Uterus (tissue), 4 donors: Measurements from ENCODE around the gene CCNDBP1. TPM values are rescaled to one million over a fixed set of nuclear protein-coding genes. Genes with fewer than 3 reads are reported as not detected.
"Not testable (repeated sequence)": the region's sequence is repeated elsewhere in the genome, so short reads cannot be mapped to it uniquely, and the experiment has no call there.

Source experiments
- DNase-seq, 2 donors: peaks; one replicate each; pipeline ENCODE4 v3.0.0-alpha.2; 2019 to 2020
- H3K27ac ChIP-seq, 2 donors: fragments of 200-600 bp; sonication (generic); 1 replicate in 1 of 2; 2 replicates in 1 of 2; pipeline ENCODE4 v1.5.1; 2016 to 2018
- H3K27me3 ChIP-seq, 2 donors: fragments of 200-600 bp; sonication (generic); one replicate each; pipeline ENCODE4 v1.5.1; 2018 to 2019; ENCODE audit warnings: control low read depth in 1 of 2
- H3K36me3 ChIP-seq, 2 donors: fragments of 200-600 bp; sonication (generic); one replicate each; pipeline ENCODE4 v1.5.1; 2019; ENCODE audit warnings: control low read depth in 1 of 2
- H3K4me1 ChIP-seq, 2 donors: fragments of 200-600 bp; sonication (generic); one replicate each; pipeline ENCODE4 v1.5.1; 2018 to 2019; ENCODE audit warnings: control low read depth in 1 of 2
- H3K4me3 ChIP-seq, 2 donors: fragments of 200-600 bp; sonication (generic); 1 replicate in 1 of 2; 2 replicates in 1 of 2; pipeline ENCODE4 v1.5.1; 2018 to 2019; ENCODE audit warnings: mild to moderate bottlenecking in 1 of 2
- H3K9me3 ChIP-seq, 2 donors: fragments of 200-600 bp; sonication (generic); one replicate each; pipeline ENCODE4 v1.5.1; 2019; ENCODE audit warnings: control low read depth in 1 of 2
- POLR2A ChIP-seq, 2 donors: fragments of 450-650 bp; IDR thresholded peaks; one replicate each; pipeline ENCODE4 v1.6.1; 2016; ENCODE audit warnings: antibody characterized with exemption in 2 of 2, mild to moderate bottlenecking in 1 of 2, moderate library complexity in 1 of 2
- intact Hi-C: fragments of 100-400 bp; cut with DNase I; formaldehyde crosslinking; loops from one replicate; pipeline ENCODE4 v1.15.1; 2023; ENCODE audit warnings: low total_unique reads
- total RNA-seq, 4 donors: library from RNA; depleted of rRNA in 3 of 4; stranded (reverse); fragments of >200 nt in 3 of 4; gene quantifications; one replicate each; pipeline versions ENCODE4 v1.1.0 to v1.2.4, GENCODE V29; 2014 to 2023
- TF ChIP-seq, protein P1 (sequence below), 4 experiments: fragments of 200-600 bp in 2 of 4; fragments of 450-650 bp in 2 of 4; sonication (generic) in 2 of 4; IDR thresholded peaks; one replicate each; pipeline ENCODE4 v1.5.1; 2016 to 2019; ENCODE audit warnings: antibody characterized with exemption in 4 of 4, mild to moderate bottlenecking in 2 of 4, moderate library complexity in 1 of 4
- donor health status: DM: yes; HTN: yes; CAD: no.

Gene CCNDBP1
- total RNA-seq, 4 donors from 2014 or later = 27.9 to 45.6 (median 44.0) TPM

GRCh38 chr15:43150191-43150929, 34.8 kb upstream of the CCNDBP1 start:
- Histone ChIP-seq H3K36me3 (no peaks in the 10 kb centered on the region), H3K4me3 (no peak overlapping the region), H3K27me3 (no peaks in the 10 kb centered on the region), H3K4me1 (no peaks in the 10 kb centered on the region), H3K9me3 (no peaks in the 10 kb centered on the region), H3K27ac (no peak overlapping the region)
- intact Hi-C loops = no loop called here
- DNase-seq = no peak
- TF ChIP-seq, protein P1, sequence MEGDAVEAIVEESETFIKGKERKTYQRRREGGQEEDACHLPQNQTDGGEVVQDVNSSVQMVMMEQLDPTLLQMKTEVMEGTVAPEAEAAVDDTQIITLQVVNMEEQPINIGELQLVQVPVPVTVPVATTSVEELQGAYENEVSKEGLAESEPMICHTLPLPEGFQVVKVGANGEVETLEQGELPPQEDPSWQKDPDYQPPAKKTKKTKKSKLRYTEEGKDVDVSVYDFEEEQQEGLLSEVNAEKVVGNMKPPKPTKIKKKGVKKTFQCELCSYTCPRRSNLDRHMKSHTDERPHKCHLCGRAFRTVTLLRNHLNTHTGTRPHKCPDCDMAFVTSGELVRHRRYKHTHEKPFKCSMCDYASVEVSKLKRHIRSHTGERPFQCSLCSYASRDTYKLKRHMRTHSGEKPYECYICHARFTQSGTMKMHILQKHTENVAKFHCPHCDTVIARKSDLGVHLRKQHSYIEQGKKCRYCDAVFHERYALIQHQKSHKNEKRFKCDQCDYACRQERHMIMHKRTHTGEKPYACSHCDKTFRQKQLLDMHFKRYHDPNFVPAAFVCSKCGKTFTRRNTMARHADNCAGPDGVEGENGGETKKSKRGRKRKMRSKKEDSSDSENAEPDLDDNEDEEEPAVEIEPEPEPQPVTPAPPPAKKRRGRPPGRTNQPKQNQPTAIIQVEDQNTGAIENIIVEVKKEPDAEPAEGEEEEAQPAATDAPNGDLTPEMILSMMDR (IDR thresholded peaks at IDR 0.05) = no peak
- TF ChIP-seq POLR2A (IDR thresholded peaks at IDR 0.05) = no peak

GRCh38 chr15:43151688-43152087, 33.5 kb upstream of the CCNDBP1 start:
- H3K27ac ChIP-seq = no peak overlapping the region
- no peaks in the 10 kb centered on the region for H3K4me1 ChIP-seq
- no peaks in the 10 kb centered on the region for H3K36me3 ChIP-seq
- no peaks in the 10 kb centered on the region for H3K9me3 ChIP-seq
- intact Hi-C loops = no loop called here
- no peak overlapping the region for H3K4me3 ChIP-seq
- no peak for DNase-seq
- no peaks in the 10 kb centered on the region for H3K27me3 ChIP-seq
- TF ChIP-seq, protein P1 (IDR thresholded peaks at IDR 0.05) = no peak
- TF ChIP-seq POLR2A (IDR thresholded peaks at IDR 0.05) = no peak

- no peak for DNase-seq
- TF ChIP-seq, protein P1 (IDR thresholded peaks at IDR 0.05) = no peak
- TF ChIP-seq POLR2A (IDR thresholded peaks at IDR 0.05) = no peak
- Histone ChIP-seq H3K4me3 (no peak overlapping the region), H3K36me3 (no peaks in the 10 kb centered on the region), H3K27ac (no peak overlapping the region), H3K4me1 (no peaks in the 10 kb centered on the region), H3K9me3 (no peaks in the 10 kb centered on the region), H3K27me3 (no peaks in the 10 kb centered on the region)
- intact Hi-C loops = no loop called here
Measured at GRCh38 chr15:43153269-43153668, 31.9 kb upstream of the CCNDBP1 start.

- no peak for DNase-seq
- no peak overlapping the region for H3K27ac ChIP-seq
- TF ChIP-seq, protein P1 (IDR thresholded peaks at IDR 0.05) = no peak
- no peak for TF ChIP-seq POLR2A (IDR thresholded peaks at IDR 0.05)
- no peak overlapping the region for H3K4me3 ChIP-seq
- H3K4me1 ChIP-seq = no peaks in the 10 kb centered on the region
- H3K9me3 ChIP-seq = no peaks in the 10 kb centered on the region
- intact Hi-C loops = no loop called here
- H3K27me3 ChIP-seq = no peaks in the 10 kb centered on the region
- H3K36me3 ChIP-seq = no peaks in the 10 kb centered on the region
Measured at GRCh38 chr15:43165801-43166325, 19.3 kb upstream of the CCNDBP1 start.

GRCh38 chr15:43167261-43167660, 17.9 kb upstream of the CCNDBP1 start:
- H3K36me3 ChIP-seq, H3K27me3 ChIP-seq, DNase-seq, H3K4me3 ChIP-seq, intact Hi-C loops, H3K4me1 ChIP-seq, H3K9me3 ChIP-seq, H3K27ac ChIP-seq: not testable (repeated sequence)
